Measurements from ENCODE around the gene ANKRD33B.

DNA sequence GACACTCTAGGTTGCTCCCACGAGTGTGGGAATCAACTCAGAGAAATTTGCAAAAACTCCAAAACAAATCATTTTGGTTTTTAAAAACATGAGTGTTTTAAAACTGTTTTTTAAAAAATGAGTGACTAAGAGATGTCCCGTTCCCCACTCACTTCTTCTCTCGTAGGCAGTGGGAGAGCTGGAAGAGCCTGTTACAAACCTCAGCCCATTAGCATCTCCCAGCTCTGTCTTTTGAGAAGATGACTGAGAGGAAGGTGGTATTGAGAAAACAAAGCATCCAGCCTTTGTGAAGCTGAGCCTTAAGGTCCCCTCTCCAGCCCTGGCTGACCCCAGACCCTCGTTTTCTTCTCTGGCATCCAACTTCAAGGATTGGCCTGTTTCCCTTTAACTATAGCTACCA lies 4.7 kb upstream of the ANKRD33B start:
- TF ChIP-seq EZH2phosphoT487 (IDR thresholded peaks at IDR 0.05) (no peak), EZH2 (IDR thresholded peaks at IDR 0.05) (no peak)
- TF ChIP-seq, protein P1, sequence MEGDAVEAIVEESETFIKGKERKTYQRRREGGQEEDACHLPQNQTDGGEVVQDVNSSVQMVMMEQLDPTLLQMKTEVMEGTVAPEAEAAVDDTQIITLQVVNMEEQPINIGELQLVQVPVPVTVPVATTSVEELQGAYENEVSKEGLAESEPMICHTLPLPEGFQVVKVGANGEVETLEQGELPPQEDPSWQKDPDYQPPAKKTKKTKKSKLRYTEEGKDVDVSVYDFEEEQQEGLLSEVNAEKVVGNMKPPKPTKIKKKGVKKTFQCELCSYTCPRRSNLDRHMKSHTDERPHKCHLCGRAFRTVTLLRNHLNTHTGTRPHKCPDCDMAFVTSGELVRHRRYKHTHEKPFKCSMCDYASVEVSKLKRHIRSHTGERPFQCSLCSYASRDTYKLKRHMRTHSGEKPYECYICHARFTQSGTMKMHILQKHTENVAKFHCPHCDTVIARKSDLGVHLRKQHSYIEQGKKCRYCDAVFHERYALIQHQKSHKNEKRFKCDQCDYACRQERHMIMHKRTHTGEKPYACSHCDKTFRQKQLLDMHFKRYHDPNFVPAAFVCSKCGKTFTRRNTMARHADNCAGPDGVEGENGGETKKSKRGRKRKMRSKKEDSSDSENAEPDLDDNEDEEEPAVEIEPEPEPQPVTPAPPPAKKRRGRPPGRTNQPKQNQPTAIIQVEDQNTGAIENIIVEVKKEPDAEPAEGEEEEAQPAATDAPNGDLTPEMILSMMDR (IDR thresholded peaks at IDR 0.05): no peak

Measured in neural progenitor cell (in vitro differentiated cells).